Neural cell (in vitro differentiated cells): Measurements from ENCODE around the gene AFF2.

ENCODE experiments used
- CTCF ChIP-seq: fragments of 450-650 bp; IDR thresholded peaks from 2 replicates; pipeline ENCODE4 v1.5.1; 2014; ENCODE audit warnings: antibody characterized with exemption, mild to moderate bottlenecking, moderate library complexity; ENCODE audit not compliant: poor library complexity, severe bottlenecking
- RAD21 ChIP-seq: fragments of 450-650 bp; conservative IDR thresholded peaks from 2 replicates; pipeline ENCODE4 v1.6.1; 2014; ENCODE audit warnings: antibody characterized with exemption, mild to moderate bottlenecking, moderate library complexity
- REST ChIP-seq: IDR thresholded peaks from 2 replicates; pipeline ENCODE4 v1.6.1; 2012; ENCODE audit warnings: borderline replicate concordance

GRCh38 chrX:148728901-148729300 lies 228.5 kb downstream of the AFF2 start:
- no peak for TF ChIP-seq CTCF
- TF ChIP-seq REST: no peak
- TF ChIP-seq RAD21: no peak
